ENCODE measurements around the gene ZNF773. TPM values are rescaled to one million over a fixed set of nuclear protein-coding genes. Genes with fewer than 3 reads are reported as not detected.

ZNF773 gene
- total and polyA plus RNA-seq, 9 donors: 5.5 to 11.8 (median 7.2) TPM

GRCh38 chr19:57552432-57552831, 52.7 kb downstream of the ZNF773 start:
- Histone ChIP-seq H3K4me3 (ENCODE audit: low read length) (no peak overlapping the region), H3K36me3 (ENCODE audit: control insufficient read depth, insufficient read depth, low read length) (peaks cover 78% of the 10 kb centered on the region), H3K27ac (ENCODE audit: low read length) (no peak overlapping the region), H3K9me3 (replicated peaks; ENCODE audit: control insufficient read depth, low read depth, low read length) (peaks cover 44% of the 10 kb centered on the region), H3K27me3 (ENCODE audit: control insufficient read depth, insufficient read depth, low read length) (no peaks in the 10 kb centered on the region), H3K4me1 (ENCODE audit: control insufficient read depth, insufficient read depth, low read length) (no peaks in the 10 kb centered on the region)
- DNase-seq: no peak
- WGBS (ENCODE audit: insufficient coverage): 100% methylated on average over 1 of the region's 2 CpGs

GRCh38 chr19:57557659-57558058, 57.9 kb downstream of the ZNF773 start:
- H3K9me3 ChIP-seq (replicated peaks; ENCODE audit: control insufficient read depth, low read depth, low read length): peaks cover 25% of the 10 kb centered on the region

More at GRCh38 chr19:57557659-57558058, 57.9 kb downstream of the ZNF773 start:
- no peaks in the 10 kb centered on the region for H3K27me3 ChIP-seq (ENCODE audit: control insufficient read depth, insufficient read depth, low read length)
- H3K36me3 ChIP-seq (ENCODE audit: control insufficient read depth, insufficient read depth, low read length): peaks cover 39% of the 10 kb centered on the region
- no peak for DNase-seq
- WGBS (ENCODE audit: insufficient coverage): 83% methylated on average over 2 of the region's 5 CpGs
- no peak overlapping the region for H3K27ac ChIP-seq (ENCODE audit: low read length)
- H3K4me1 ChIP-seq (ENCODE audit: control insufficient read depth, insufficient read depth, low read length): peaks cover 20% of the 10 kb centered on the region
- no peak overlapping the region for H3K4me3 ChIP-seq (ENCODE audit: low read length)

Other genes with a start within 250 kb of the ZNF773 start
- gene ZNF460, start 219.5 kb upstream of the ZNF773 start, total RNA-seq: 56.8 TPM
- gene ZNF460, start 219.5 kb upstream of the ZNF773 start, polyA plus RNA-seq (ENCODE audit: insufficient read depth in 1 of 8, insufficient read length in 8 of 8, low replicate concordance in 1 of 8): 1 to 10 TPM; 1.2 to 4.2 (median 2.9) TPM
- 13.8 TPM for gene ZNF543, start 179.5 kb upstream of the ZNF773 start, total RNA-seq
- 1 to 10 TPM; 4.4 to 7.3 (median 5.5) TPM for gene ZNF543, start 179.5 kb upstream of the ZNF773 start, polyA plus RNA-seq (ENCODE audit: insufficient read depth in 1 of 8, insufficient read length in 8 of 8, low replicate concordance in 1 of 8)
- gene ZNF304, start 148.7 kb upstream of the ZNF773 start, total RNA-seq: 11.4 TPM
- gene ZNF304, start 148.7 kb upstream of the ZNF773 start, polyA plus RNA-seq (ENCODE audit: insufficient read depth in 1 of 8, insufficient read length in 8 of 8, low replicate concordance in 1 of 8): 10 to 100 TPM in 1 of 8 donors, 1 to 10 TPM in 7; 8.3 to 10.6 (median 9.0) TPM
- gene TRAPPC2B, start 136.4 kb upstream of the ZNF773 start, total RNA-seq: 20.7 TPM
- gene TRAPPC2B, start 136.4 kb upstream of the ZNF773 start, polyA plus RNA-seq (ENCODE audit: insufficient read depth in 1 of 8, insufficient read length in 8 of 8, low replicate concordance in 1 of 8): 10 to 100 TPM; 11.8 to 16.6 (median 13.6) TPM
- gene ZNF547, start 136.4 kb upstream of the ZNF773 start, total RNA-seq: 4.7 TPM
- 1 to 10 TPM; 2.4 to 4.7 (median 3.4) TPM for gene ZNF547, start 136.4 kb upstream of the ZNF773 start, polyA plus RNA-seq (ENCODE audit: insufficient read depth in 1 of 8, insufficient read length in 8 of 8, low replicate concordance in 1 of 8)
- gene ZNF548, start 110.1 kb upstream of the ZNF773 start, total RNA-seq: 19.6 TPM
- 10 to 100 TPM; 11.8 to 18.6 (median 14.3) TPM for gene ZNF548, start 110.1 kb upstream of the ZNF773 start, polyA plus RNA-seq (ENCODE audit: insufficient read depth in 1 of 8, insufficient read length in 8 of 8, low replicate concordance in 1 of 8)
- 12.5 TPM for gene ZNF17, start 88.8 kb upstream of the ZNF773 start, total RNA-seq
- gene ZNF17, start 88.8 kb upstream of the ZNF773 start, polyA plus RNA-seq (ENCODE audit: insufficient read depth in 1 of 8, insufficient read length in 8 of 8, low replicate concordance in 1 of 8): 1 to 10 TPM; 5.6 to 8.5 (median 6.6) TPM
- gene ZNF749, start 64.6 kb upstream of the ZNF773 start, total RNA-seq: 11.3 TPM
- gene ZNF749, start 64.6 kb upstream of the ZNF773 start, polyA plus RNA-seq (ENCODE audit: insufficient read depth in 1 of 8, insufficient read length in 8 of 8, low replicate concordance in 1 of 8): 1 to 10 TPM; 3.8 to 8.0 (median 6.0) TPM
- 1.5 TPM for gene VN1R1, start 42.8 kb upstream of the ZNF773 start, total RNA-seq
- 1 to 10 TPM in 7 of 8 donors, under 1 TPM in 1; 0.97 to 2.4 (median 1.2) TPM for gene VN1R1, start 42.8 kb upstream of the ZNF773 start, polyA plus RNA-seq (ENCODE audit: insufficient read depth in 1 of 8, insufficient read length in 8 of 8, low replicate concordance in 1 of 8)
- 21.7 TPM for gene ZNF772, start 22.4 kb upstream of the ZNF773 start, total RNA-seq
- 10 to 100 TPM in 1 of 8 donors, 1 to 10 TPM in 7; 5.7 to 10.1 (median 8.4) TPM for gene ZNF772, start 22.4 kb upstream of the ZNF773 start, polyA plus RNA-seq (ENCODE audit: insufficient read depth in 1 of 8, insufficient read length in 8 of 8, low replicate concordance in 1 of 8)
- 11.3 TPM for gene ZNF419, start 12.2 kb upstream of the ZNF773 start, total RNA-seq
- 10 to 100 TPM in 2 of 8 donors, 1 to 10 TPM in 6; 7.8 to 10.9 (median 9.2) TPM for gene ZNF419, start 12.2 kb upstream of the ZNF773 start, polyA plus RNA-seq (ENCODE audit: insufficient read depth in 1 of 8, insufficient read length in 8 of 8, low replicate concordance in 1 of 8)
- 7.4 TPM for gene ZNF549, start 27.4 kb downstream of the ZNF773 start, total RNA-seq
- gene ZNF549, start 27.4 kb downstream of the ZNF773 start, polyA plus RNA-seq (ENCODE audit: insufficient read depth in 1 of 8, insufficient read length in 8 of 8, low replicate concordance in 1 of 8): 1 to 10 TPM; 5.6 to 8.6 (median 6.5) TPM
- gene ZNF550, start 59.9 kb downstream of the ZNF773 start, total RNA-seq: 11.6 TPM
- 10 to 100 TPM in 6 of 8 donors, 1 to 10 TPM in 2; 8.2 to 13.9 (median 10.7) TPM for gene ZNF550, start 59.9 kb downstream of the ZNF773 start, polyA plus RNA-seq (ENCODE audit: insufficient read depth in 1 of 8, insufficient read length in 8 of 8, low replicate concordance in 1 of 8)
- 6.4 TPM for gene ZNF416, start 79.0 kb downstream of the ZNF773 start, total RNA-seq
- 1 to 10 TPM; 3.8 to 6.1 (median 4.9) TPM for gene ZNF416, start 79.0 kb downstream of the ZNF773 start, polyA plus RNA-seq (ENCODE audit: insufficient read depth in 1 of 8, insufficient read length in 8 of 8, low replicate concordance in 1 of 8)
- gene ZIK1, start 84.2 kb downstream of the ZNF773 start, total RNA-seq: 9.2 TPM
- 1 to 10 TPM; 4.7 to 7.2 (median 5.8) TPM for gene ZIK1, start 84.2 kb downstream of the ZNF773 start, polyA plus RNA-seq (ENCODE audit: insufficient read depth in 1 of 8, insufficient read length in 8 of 8, low replicate concordance in 1 of 8)
- gene ZNF530, start 99.9 kb downstream of the ZNF773 start, total RNA-seq: 3.9 TPM
- gene ZNF530, start 99.9 kb downstream of the ZNF773 start, polyA plus RNA-seq (ENCODE audit: insufficient read depth in 1 of 8, insufficient read length in 8 of 8, low replicate concordance in 1 of 8): 1 to 10 TPM; 2.7 to 4.6 (median 3.4) TPM
- 17.2 TPM for gene ZNF134, start 114.3 kb downstream of the ZNF773 start, total RNA-seq
- gene ZNF134, start 114.3 kb downstream of the ZNF773 start, polyA plus RNA-seq (ENCODE audit: insufficient read depth in 1 of 8, insufficient read length in 8 of 8, low replicate concordance in 1 of 8): 10 to 100 TPM in 7 of 8 donors, 1 to 10 TPM in 1; 10.0 to 14.3 (median 13.2) TPM
- 15.4 TPM for gene ZNF211, start 133.2 kb downstream of the ZNF773 start, total RNA-seq
- 10 to 100 TPM; 11.4 to 20.7 (median 13.1) TPM for gene ZNF211, start 133.2 kb downstream of the ZNF773 start, polyA plus RNA-seq (ENCODE audit: insufficient read depth in 1 of 8, insufficient read length in 8 of 8, low replicate concordance in 1 of 8)
- not detected for gene ZSCAN4, start 169.0 kb downstream of the ZNF773 start, total RNA-seq
- not detected for gene ZSCAN4, start 169.0 kb downstream of the ZNF773 start, polyA plus RNA-seq (ENCODE audit: insufficient read depth in 1 of 8, insufficient read length in 8 of 8, low replicate concordance in 1 of 8)
- gene ZNF551, start 182.0 kb downstream of the ZNF773 start, total RNA-seq: 9.0 TPM
- gene ZNF551, start 182.0 kb downstream of the ZNF773 start, polyA plus RNA-seq (ENCODE audit: insufficient read depth in 1 of 8, insufficient read length in 8 of 8, low replicate concordance in 1 of 8): 1 to 10 TPM; 4.7 to 8.0 (median 5.5) TPM
- gene ZNF154, start 209.3 kb downstream of the ZNF773 start, total RNA-seq: 7.6 TPM
- gene ZNF154, start 209.3 kb downstream of the ZNF773 start, polyA plus RNA-seq (ENCODE audit: insufficient read depth in 1 of 8, insufficient read length in 8 of 8, low replicate concordance in 1 of 8): 10 to 100 TPM in 4 of 8 donors, 1 to 10 TPM in 4; 8.7 to 14.2 (median 10.0) TPM
- gene ZNF671, start 227.7 kb downstream of the ZNF773 start, total RNA-seq: 9.4 TPM
- 10 to 100 TPM in 1 of 8 donors, 1 to 10 TPM in 7; 5.9 to 11.2 (median 7.1) TPM for gene ZNF671, start 227.7 kb downstream of the ZNF773 start, polyA plus RNA-seq (ENCODE audit: insufficient read depth in 1 of 8, insufficient read length in 8 of 8, low replicate concordance in 1 of 8)
- 18.5 TPM for gene ZNF776, start 246.9 kb downstream of the ZNF773 start, total RNA-seq
- 10 to 100 TPM; 12.3 to 15.6 (median 13.2) TPM for gene ZNF776, start 246.9 kb downstream of the ZNF773 start, polyA plus RNA-seq (ENCODE audit: insufficient read depth in 1 of 8, insufficient read length in 8 of 8, low replicate concordance in 1 of 8)

Data from muscle of leg (tissue), 11 donors.